Lung (tissue), 16 donors: ENCODE measurements around the gene KRTAP12-3. TPM values are rescaled to one million over a fixed set of nuclear protein-coding genes. Genes with fewer than 3 reads are reported as not detected.
"Not testable (repeated sequence)": the region's sequence is repeated elsewhere in the genome, so short reads cannot be mapped to it uniquely, and the experiment has no call there.

Experiments used
- ATAC-seq: fragments of 200-7000 bp; cut with Tn5 transposase; one replicate; pipeline ENCODE4 v1.9.1; 2020; ENCODE audit warnings: moderate number of reproducible peaks; ENCODE audit not compliant: insufficient read depth, low FRiP score
- DNase-seq, 3 donors: peaks; one replicate each; pipeline ENCODE4 v3.0.0-alpha.2; 2013 to 2017
- H3K27ac ChIP-seq, 2 donors: one replicate each; pipeline ENCODE4 v1.5.1; 2013; ENCODE audit warnings: mild to moderate bottlenecking in 2 of 2, moderate library complexity in 2 of 2, control low read depth in 1 of 2, inconsistent platforms in 1 of 2, low read depth in 1 of 2, low read length in 1 of 2
- H3K27me3 ChIP-seq, 3 donors: one replicate each; pipeline ENCODE4 v1.5.1; 2013; ENCODE audit warnings: low read length in 2 of 3; ENCODE audit not compliant: control insufficient read depth in 3 of 3, insufficient read depth in 3 of 3
- H3K36me3 ChIP-seq, 4 donors: one replicate each; pipeline ENCODE4 v1.5.1; 2013; ENCODE audit warnings: low read length in 4 of 4, mild to moderate bottlenecking in 1 of 4, moderate library complexity in 1 of 4; ENCODE audit not compliant: control insufficient read depth in 4 of 4, insufficient read depth in 4 of 4
- H3K4me1 ChIP-seq, 5 donors: one replicate each; pipeline ENCODE4 v1.5.1; 2013; ENCODE audit warnings: low read length in 5 of 5, mild to moderate bottlenecking in 2 of 5, moderate library complexity in 1 of 5; ENCODE audit not compliant: control insufficient read depth in 5 of 5, insufficient read depth in 5 of 5
- H3K4me3 ChIP-seq: one replicate; pipeline ENCODE4 v1.5.1; 2013; ENCODE audit warnings: mild to moderate bottlenecking, control low read depth, moderate library complexity
- H3K9ac ChIP-seq, 2 donors: one replicate each; pipeline ENCODE4 v1.5.1; 2013; ENCODE audit warnings: low read length in 2 of 2, control low read depth in 1 of 2; ENCODE audit not compliant: insufficient read depth in 1 of 2
- H3K9me3 ChIP-seq, 4 donors: one replicate each; pipeline ENCODE4 v1.5.1; 2013; ENCODE audit warnings: low read length in 3 of 4, mild to moderate bottlenecking in 1 of 4, moderate library complexity in 1 of 4; ENCODE audit not compliant: control insufficient read depth in 4 of 4, insufficient read depth in 3 of 4
- CTCF ChIP-seq: IDR thresholded peaks from 2 replicates; pipeline ENCODE4 v1.5.1; 2012; ENCODE audit warnings: mild to moderate bottlenecking; ENCODE audit errors: control extremely low read depth, extremely low read depth
- WGBS, 2 donors: extraction: QIAGEN DNeasy Blood & Tissue Kit; methylation state at CpG; one replicate each; pipeline ENCODE4 v1.1.7; 2013; 5-methylcytosine and 5-hydroxymethylcytosine counted together
- long read RNA-seq, 5 donors: transcript quantifications; one replicate each; lab custom pipeline, GENCODE V29; 2026
- polyA plus RNA-seq, 2 donors: library from polyadenylated mRNA; stranded (reverse); fragments of 200-250 nt; gene quantifications; one replicate each; pipeline ENCODE4 v1.2.1, GENCODE V29; 2013
- total RNA-seq, 2 donors: library from RNA; depleted of rRNA in 1 of 2; stranded (reverse); fragments of >200 nt in 1 of 2; gene quantifications; one replicate each; pipeline ENCODE4 v1.2.1, GENCODE V29; 2014 to 2021
- donor health status: control.
- donor health status: control.
- donor health status: Bipolar disorder and iron deficiency.
- donor health status: healthy.
- donor health status: DM: yes; HTN: yes; CAD: no.

KRTAP12-3 gene
- not detected for total RNA-seq
- not detected for polyA plus RNA-seq
- long read RNA-seq, donor 1 = 0 reads
- long read RNA-seq, donor 2 = 0 reads
- long read RNA-seq, donor 3 = 0 reads
- long read RNA-seq, donor 4 = 0 reads
- long read RNA-seq, donor 5 = 0 reads

GRCh38 chr21:44657635-44658540 lies at the start of gene KRTAP12-3:
Gene KRTAP12-3 (plus strand): TSS chr21:44657932. CDS start chr21:44657980, 48 bp downstream.
- TF ChIP-seq CTCF = no peak
- ATAC-seq (no peak), DNase-seq (peak in 1 of 3 donors; percentile 26)
- Histone ChIP-seq H3K4me3 (no peak within 1 kb of the TSS), H3K36me3 (no peaks in the 10 kb centered on the region), H3K4me1 (peaks cover 0 to 1% (median 0%) of the 10 kb centered on the region in 5 donors), H3K9ac (no peak within 1 kb of the TSS), H3K27ac (peak within 1 kb of the TSS in 1 of 2 donors; percentile 28), H3K27me3 (no peaks in the 10 kb centered on the region), H3K9me3 (peaks cover 0 to 12% (median 2%) of the 10 kb centered on the region in 4 donors)
- WGBS, 2 donors = 67% methylated on average over 26 of the region's 26 CpGs

GRCh38 chr21:44609193-44609592 lies 48.5 kb upstream of the KRTAP12-3 start:
- ATAC-seq (no peak), DNase-seq (no peak)
- Histone ChIP-seq H3K4me1 (no peaks in the 10 kb centered on the region), H3K9me3 (peaks cover 0 to 20% (median 3%) of the 10 kb centered on the region in 4 donors), H3K36me3 (no peaks in the 10 kb centered on the region), H3K27me3 (no peaks in the 10 kb centered on the region), H3K9ac (no peak overlapping the region), H3K27ac (no peak overlapping the region), H3K4me3 (no peak overlapping the region)
- TF ChIP-seq CTCF = no peak

GRCh38 chr21:44610157-44610843 lies 47.4 kb upstream of the KRTAP12-3 start:
- H3K9me3 ChIP-seq = peaks cover 0 to 20% (median 3%) of the 10 kb centered on the region in 4 donors
- not testable (repeated sequence) for H3K4me3 ChIP-seq, H3K36me3 ChIP-seq, H3K27me3 ChIP-seq, ATAC-seq, H3K4me1 ChIP-seq, H3K27ac ChIP-seq, H3K9ac ChIP-seq, DNase-seq
- WGBS, 2 donors = 92 to 96% methylated on average over 7 of the region's 7 CpGs

- Histone ChIP-seq H3K36me3 (no peaks in the 10 kb centered on the region), H3K27me3 (no peaks in the 10 kb centered on the region), H3K4me1 (no peaks in the 10 kb centered on the region), H3K27ac (no peak overlapping the region), H3K9ac (no peak overlapping the region), H3K4me3 (no peak overlapping the region), H3K9me3 (peaks cover 0 to 20% (median 3%) of the 10 kb centered on the region in 4 donors)
- WGBS, 2 donors = 83 to 86% methylated on average over 4 of the region's 4 CpGs
- no peak for DNase-seq
- no peak for ATAC-seq
- no peak for TF ChIP-seq CTCF
These were observed 46.2 kb upstream of the KRTAP12-3 start for GRCh38 chr21:44611551-44611950.
